ENCODE measurements around the gene PPIH. TPM values are rescaled to one million over a fixed set of nuclear protein-coding genes. Genes with fewer than 3 reads are reported as not detected.

The PPIH gene
- total and polyA plus RNA-seq, 2 of the 13 experiments (the other 11 are each of a cell fraction or from before 2014, with no cell fraction given), result 29.9 to 72.6 TPM

GRCh38 chr1:42681741-42682483 is 23.7 kb downstream of the PPIH start, which contains the start of gene YBX1 (continued):
- TF ChIP-seq ZFP36 (IDR thresholded peaks at IDR 0.05; ENCODE audit: borderline replicate concordance, low read depth, low read length, partially characterized antibody), result no peak
- no peak for TF ChIP-seq ZNF335 (CRISPR knock-in tag; IDR thresholded peaks at IDR 0.05)
- TF ChIP-seq RERE (CRISPR knock-in tag; IDR thresholded peaks at IDR 0.05; ENCODE audit: low read depth), result no peak
- TF ChIP-seq KLF16 (CRISPR knock-in tag; IDR thresholded peaks at IDR 0.05), result peak in 1 of 2 experiments; percentile 37; a peak in 1 of 4 replicates
- no peak for TF ChIP-seq KLF15 (CRISPR knock-in tag; IDR thresholded peaks at IDR 0.05; ENCODE audit: borderline replicate concordance)
- TF ChIP-seq SRSF9 (IDR thresholded peaks at IDR 0.05; ENCODE audit: borderline replicate concordance, insufficient read depth, low read depth, low read length, poor library complexity, severe bottlenecking), result no peak
- no peak for TF ChIP-seq MAFK (conservative IDR thresholded peaks at IDR 0.05 in 1 of 2, IDR thresholded peaks at IDR 0.05 in 1 of 2; ENCODE audit: low read length in 2 of 2)
- TF ChIP-seq CCDC6 (CRISPR knock-in tag; IDR thresholded peaks at IDR 0.05), result no peak
- TF ChIP-seq PRDM10 (CRISPR knock-in tag; IDR thresholded peaks at IDR 0.05; ENCODE audit: low read depth), result no peak
- TF ChIP-seq GLI4 (CRISPR knock-in tag; IDR thresholded peaks at IDR 0.05; ENCODE audit: borderline replicate concordance), result no peak; the same call in 1 of the 2 replicates
- TF ChIP-seq NCOA2 (CRISPR knock-in tag; IDR thresholded peaks at IDR 0.05), result 0 out of 2 replicates have a peak, but pooled peaks have one; percentile 14
- no peak for TF ChIP-seq ZZZ3 (CRISPR knock-in tag; IDR thresholded peaks at IDR 0.05; ENCODE audit: borderline replicate concordance)
- TF ChIP-seq GABPB1 (CRISPR knock-in tag; IDR thresholded peaks at IDR 0.05), result peak; percentile 94
